HFF-Myc (cell line): ENCODE results near the gene FHIT.

Experiments used
- DNase-seq: peaks from one replicate; pipeline ENCODE4 v3.0.0-alpha.2; 2011; ENCODE audit warnings: low read depth; ENCODE audit errors: extremely low read depth
- H3K4me3 ChIP-seq: replicated peaks from 2 replicates; pipeline ENCODE4 v1.5.1; 2011; ENCODE audit warnings: low read depth, mild to moderate bottlenecking, control low read depth, low read length
- TF ChIP-seq, protein P1 (sequence below): IDR thresholded peaks from 2 replicates; pipeline ENCODE4 v1.5.1; 2012; ENCODE audit warnings: mild to moderate bottlenecking, low read depth, low read length, control low read depth; ENCODE audit errors: missing control alignments

The FHIT gene

GRCh38 chr3:60383345-60383744, 867.9 kb downstream of the FHIT start:
- TF ChIP-seq, protein P1, sequence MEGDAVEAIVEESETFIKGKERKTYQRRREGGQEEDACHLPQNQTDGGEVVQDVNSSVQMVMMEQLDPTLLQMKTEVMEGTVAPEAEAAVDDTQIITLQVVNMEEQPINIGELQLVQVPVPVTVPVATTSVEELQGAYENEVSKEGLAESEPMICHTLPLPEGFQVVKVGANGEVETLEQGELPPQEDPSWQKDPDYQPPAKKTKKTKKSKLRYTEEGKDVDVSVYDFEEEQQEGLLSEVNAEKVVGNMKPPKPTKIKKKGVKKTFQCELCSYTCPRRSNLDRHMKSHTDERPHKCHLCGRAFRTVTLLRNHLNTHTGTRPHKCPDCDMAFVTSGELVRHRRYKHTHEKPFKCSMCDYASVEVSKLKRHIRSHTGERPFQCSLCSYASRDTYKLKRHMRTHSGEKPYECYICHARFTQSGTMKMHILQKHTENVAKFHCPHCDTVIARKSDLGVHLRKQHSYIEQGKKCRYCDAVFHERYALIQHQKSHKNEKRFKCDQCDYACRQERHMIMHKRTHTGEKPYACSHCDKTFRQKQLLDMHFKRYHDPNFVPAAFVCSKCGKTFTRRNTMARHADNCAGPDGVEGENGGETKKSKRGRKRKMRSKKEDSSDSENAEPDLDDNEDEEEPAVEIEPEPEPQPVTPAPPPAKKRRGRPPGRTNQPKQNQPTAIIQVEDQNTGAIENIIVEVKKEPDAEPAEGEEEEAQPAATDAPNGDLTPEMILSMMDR, result no peak
- H3K4me3 ChIP-seq, result no peak overlapping the region
- DNase-seq, result no peak

- TF ChIP-seq, protein P1, result no peak
- no peak for DNase-seq
- H3K4me3 ChIP-seq, result no peak overlapping the region
These were observed 884.8 kb downstream of the FHIT start for GRCh38 chr3:60366486-60366885.

DNA sequence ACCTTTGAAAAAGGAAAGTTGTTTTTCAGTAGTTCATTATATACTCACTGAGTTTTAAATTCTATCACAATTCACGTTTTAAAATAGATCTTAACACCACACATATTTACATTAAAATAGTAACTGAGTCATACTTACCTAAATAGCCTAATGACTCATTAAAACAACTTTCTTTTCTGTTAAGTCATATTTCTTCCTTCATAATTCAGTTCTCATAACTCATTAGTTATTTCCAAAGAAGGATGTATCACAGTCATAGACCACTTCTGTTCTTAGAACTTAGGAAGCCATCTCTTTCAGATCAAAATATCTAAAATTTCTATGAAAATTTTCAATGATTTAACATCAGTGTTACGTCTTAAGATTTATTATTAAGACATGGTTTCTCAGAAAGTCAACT, 885.9 kb downstream of the FHIT start:
- TF ChIP-seq, protein P1, result no peak
- DNase-seq, result no peak
- no peak overlapping the region for H3K4me3 ChIP-seq

DNA sequence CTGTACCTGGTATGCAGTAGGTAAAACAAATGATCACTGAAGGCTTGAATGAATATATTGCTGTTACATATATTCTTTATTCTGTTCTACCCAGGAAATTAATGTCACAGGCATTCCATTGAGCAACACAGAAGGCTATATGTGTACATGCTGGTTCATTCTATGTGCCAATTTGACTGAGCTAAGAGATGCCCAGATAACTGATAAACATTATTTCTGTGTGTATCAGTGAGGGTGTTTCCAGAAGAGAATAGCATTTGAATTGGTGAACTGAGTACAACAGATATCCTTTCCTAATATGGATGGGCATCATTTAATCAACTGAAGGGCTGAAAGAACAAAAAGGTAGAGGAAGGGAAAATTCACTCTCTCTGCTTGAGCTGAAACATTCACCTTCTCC, 886.8 kb downstream of the FHIT start:
- no peak for DNase-seq
- H3K4me3 ChIP-seq, result no peak overlapping the region
- TF ChIP-seq, protein P1, result no peak

- no peak for DNase-seq
- no peak overlapping the region for H3K4me3 ChIP-seq
- TF ChIP-seq, protein P1, result no peak
These were observed 887.4 kb downstream of the FHIT start for GRCh38 chr3:60363817-60364216.

DNA sequence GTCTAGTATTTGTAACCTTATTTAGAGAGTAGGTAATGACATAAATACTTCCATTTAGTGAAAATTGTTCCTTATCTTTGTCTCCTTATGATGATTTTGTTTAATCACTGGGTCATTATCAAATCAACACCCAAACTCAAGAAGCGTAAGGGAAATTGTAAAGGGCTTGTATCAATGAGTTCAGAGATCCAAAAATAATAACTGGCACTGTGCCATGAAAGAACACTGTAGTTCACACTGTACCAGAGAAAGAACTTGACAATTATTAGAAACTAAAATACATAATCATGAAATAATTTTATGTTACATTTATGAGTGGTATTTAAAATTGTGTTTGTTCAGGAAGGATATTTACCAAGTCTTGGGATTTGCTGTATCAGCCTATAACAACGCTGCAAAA, 895.4 kb downstream of the FHIT start:
- DNase-seq, result no peak
- TF ChIP-seq, protein P1, result no peak

GRCh38 chr3:60351481-60351880, 899.8 kb downstream of the FHIT start:
- H3K4me3 ChIP-seq, result no peak overlapping the region
- TF ChIP-seq, protein P1, result no peak
- no peak for DNase-seq

More for the DNA sequence above, 895.4 kb downstream of the FHIT start:
- H3K4me3 ChIP-seq, result no peak overlapping the region
